MM.1S (cell line): ENCODE data around the gene HPCAL1.

Experiments used
- EZH2 ChIP-seq: fragments of 300-600 bp; sonication (generic); optimal IDR thresholded peaks from 2 replicates; pipeline ENCODE3; 2017; ENCODE audit warnings: low read depth, mild to moderate bottlenecking, antibody characterized with exemption, low read length, mixed read lengths
- TF ChIP-seq, protein P1 (sequence below): fragments of 300-600 bp; sonication (generic); IDR thresholded peaks from 2 replicates; pipeline ENCODE4 v1.5.1; 2016; ENCODE audit warnings: antibody characterized with exemption, low read length, mixed read lengths

DNA sequence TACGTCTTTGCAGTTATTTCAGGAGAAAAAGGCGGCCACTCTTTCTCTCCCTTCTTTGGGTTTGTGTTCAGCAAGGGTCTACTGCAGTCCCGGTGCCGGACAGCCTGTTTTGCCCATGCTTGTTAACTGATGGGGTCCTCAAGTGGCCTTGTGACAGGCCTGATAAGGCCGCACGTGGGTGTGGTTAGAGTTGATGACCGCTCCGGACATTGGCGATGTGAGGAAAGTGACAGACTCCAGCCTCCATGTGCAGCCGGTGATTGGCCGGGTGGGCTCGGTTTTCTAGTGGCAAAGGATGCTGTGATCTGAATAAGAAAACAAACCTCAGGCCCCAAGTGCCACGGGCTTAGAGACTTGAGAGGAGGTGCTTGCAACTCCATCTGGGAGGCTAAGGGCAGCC lies 15.6 kb downstream of the HPCAL1 start:
- TF ChIP-seq, protein P1, sequence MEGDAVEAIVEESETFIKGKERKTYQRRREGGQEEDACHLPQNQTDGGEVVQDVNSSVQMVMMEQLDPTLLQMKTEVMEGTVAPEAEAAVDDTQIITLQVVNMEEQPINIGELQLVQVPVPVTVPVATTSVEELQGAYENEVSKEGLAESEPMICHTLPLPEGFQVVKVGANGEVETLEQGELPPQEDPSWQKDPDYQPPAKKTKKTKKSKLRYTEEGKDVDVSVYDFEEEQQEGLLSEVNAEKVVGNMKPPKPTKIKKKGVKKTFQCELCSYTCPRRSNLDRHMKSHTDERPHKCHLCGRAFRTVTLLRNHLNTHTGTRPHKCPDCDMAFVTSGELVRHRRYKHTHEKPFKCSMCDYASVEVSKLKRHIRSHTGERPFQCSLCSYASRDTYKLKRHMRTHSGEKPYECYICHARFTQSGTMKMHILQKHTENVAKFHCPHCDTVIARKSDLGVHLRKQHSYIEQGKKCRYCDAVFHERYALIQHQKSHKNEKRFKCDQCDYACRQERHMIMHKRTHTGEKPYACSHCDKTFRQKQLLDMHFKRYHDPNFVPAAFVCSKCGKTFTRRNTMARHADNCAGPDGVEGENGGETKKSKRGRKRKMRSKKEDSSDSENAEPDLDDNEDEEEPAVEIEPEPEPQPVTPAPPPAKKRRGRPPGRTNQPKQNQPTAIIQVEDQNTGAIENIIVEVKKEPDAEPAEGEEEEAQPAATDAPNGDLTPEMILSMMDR, result no peak
- no peak for TF ChIP-seq EZH2
